Prostate gland (tissue), 2 donors: Measurements from ENCODE around the gene CTBP1.

Source experiments
- POLR2A ChIP-seq: fragments of 450-650 bp; IDR thresholded peaks from one replicate; pipeline ENCODE4 v1.6.1; 2016; ENCODE audit warnings: antibody characterized with exemption, mild to moderate bottlenecking
- POLR2AphosphoS5 ChIP-seq: sonication (generic); formaldehyde crosslinking; IDR thresholded peaks from one replicate; pipeline ENCODE4 v1.6.1; 2017; ENCODE audit warnings: antibody characterized with exemption
- TF ChIP-seq, protein P1 (sequence below), 4 experiments: fragments of 200-600 bp in 2 of 4; fragments of 450-650 bp in 2 of 4; sonication (generic) in 2 of 4; IDR thresholded peaks; 1 replicate in 3 of 4; 2 replicates in 1 of 4; pipeline ENCODE4 v1.5.1; 2016 to 2019; ENCODE audit warnings: antibody characterized with exemption in 4 of 4, mild to moderate bottlenecking in 2 of 4, moderate library complexity in 2 of 4

DNA sequence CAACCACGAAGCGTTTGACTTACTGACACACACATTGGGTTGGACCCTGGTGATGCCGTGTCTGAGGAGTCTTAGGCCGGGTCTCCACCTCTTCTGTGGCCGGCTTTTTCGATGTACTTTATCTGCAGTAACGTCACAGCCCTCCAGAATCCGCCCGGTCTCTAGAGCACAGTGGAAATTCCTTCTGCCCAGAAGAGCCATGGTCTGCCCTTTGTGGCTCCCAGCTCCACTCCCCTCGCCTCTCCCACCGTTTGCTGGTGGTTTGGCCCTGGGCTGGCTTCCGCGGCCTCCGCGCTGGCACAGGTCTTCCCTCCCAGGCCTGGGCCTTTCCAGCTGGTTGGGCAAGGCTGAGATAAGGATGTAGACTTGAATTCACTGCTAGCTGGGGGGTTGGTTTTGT lies 45.1 kb upstream of the CTBP1 start:
- TF ChIP-seq, protein P1, sequence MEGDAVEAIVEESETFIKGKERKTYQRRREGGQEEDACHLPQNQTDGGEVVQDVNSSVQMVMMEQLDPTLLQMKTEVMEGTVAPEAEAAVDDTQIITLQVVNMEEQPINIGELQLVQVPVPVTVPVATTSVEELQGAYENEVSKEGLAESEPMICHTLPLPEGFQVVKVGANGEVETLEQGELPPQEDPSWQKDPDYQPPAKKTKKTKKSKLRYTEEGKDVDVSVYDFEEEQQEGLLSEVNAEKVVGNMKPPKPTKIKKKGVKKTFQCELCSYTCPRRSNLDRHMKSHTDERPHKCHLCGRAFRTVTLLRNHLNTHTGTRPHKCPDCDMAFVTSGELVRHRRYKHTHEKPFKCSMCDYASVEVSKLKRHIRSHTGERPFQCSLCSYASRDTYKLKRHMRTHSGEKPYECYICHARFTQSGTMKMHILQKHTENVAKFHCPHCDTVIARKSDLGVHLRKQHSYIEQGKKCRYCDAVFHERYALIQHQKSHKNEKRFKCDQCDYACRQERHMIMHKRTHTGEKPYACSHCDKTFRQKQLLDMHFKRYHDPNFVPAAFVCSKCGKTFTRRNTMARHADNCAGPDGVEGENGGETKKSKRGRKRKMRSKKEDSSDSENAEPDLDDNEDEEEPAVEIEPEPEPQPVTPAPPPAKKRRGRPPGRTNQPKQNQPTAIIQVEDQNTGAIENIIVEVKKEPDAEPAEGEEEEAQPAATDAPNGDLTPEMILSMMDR (IDR thresholded peaks at IDR 0.05): no peak
- TF ChIP-seq POLR2A (no peak), POLR2AphosphoS5 (no peak)
